ENCODE measurements around the gene PGAP6.

Gene PGAP6

DNA sequence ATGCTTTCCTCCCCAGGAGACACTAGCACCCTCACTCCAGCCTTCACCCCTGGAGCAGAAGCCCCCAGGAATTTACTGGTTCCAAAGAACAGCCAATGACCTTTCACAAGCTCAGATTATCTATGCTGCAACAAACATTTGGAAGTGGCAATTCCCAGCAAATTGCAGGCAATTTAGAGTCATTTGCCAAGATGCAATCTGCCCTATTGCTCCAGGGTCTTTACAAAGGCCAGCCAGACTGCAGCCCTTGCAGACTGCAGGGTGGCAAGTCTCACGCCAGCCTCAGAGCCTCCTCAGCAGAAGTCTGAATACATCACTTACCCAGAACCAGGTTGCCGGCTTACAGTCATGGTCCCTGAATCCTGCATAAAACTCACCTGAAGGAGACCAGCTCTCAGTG, 51.0 kb downstream of the PGAP6 start:
- H3K4me3 ChIP-seq (replicated peaks; ENCODE audit: low read depth, low read length) = no peak overlapping the region
- H3K27me3 ChIP-seq (replicated peaks; ENCODE audit: control insufficient read depth, insufficient read depth, low read length) = no peaks in the 10 kb centered on the region
- H3K36me3 ChIP-seq (ENCODE audit: control insufficient read depth, insufficient read depth, low read length) = no peaks in the 10 kb centered on the region
- TF ChIP-seq, protein P1, sequence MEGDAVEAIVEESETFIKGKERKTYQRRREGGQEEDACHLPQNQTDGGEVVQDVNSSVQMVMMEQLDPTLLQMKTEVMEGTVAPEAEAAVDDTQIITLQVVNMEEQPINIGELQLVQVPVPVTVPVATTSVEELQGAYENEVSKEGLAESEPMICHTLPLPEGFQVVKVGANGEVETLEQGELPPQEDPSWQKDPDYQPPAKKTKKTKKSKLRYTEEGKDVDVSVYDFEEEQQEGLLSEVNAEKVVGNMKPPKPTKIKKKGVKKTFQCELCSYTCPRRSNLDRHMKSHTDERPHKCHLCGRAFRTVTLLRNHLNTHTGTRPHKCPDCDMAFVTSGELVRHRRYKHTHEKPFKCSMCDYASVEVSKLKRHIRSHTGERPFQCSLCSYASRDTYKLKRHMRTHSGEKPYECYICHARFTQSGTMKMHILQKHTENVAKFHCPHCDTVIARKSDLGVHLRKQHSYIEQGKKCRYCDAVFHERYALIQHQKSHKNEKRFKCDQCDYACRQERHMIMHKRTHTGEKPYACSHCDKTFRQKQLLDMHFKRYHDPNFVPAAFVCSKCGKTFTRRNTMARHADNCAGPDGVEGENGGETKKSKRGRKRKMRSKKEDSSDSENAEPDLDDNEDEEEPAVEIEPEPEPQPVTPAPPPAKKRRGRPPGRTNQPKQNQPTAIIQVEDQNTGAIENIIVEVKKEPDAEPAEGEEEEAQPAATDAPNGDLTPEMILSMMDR (IDR thresholded peaks at IDR 0.05; ENCODE audit: insufficient read depth, low read length, poor library complexity, severe bottlenecking) = no peak
- no peak for DNase-seq (ENCODE audit: extremely low read depth, insufficient read length)

DNA sequence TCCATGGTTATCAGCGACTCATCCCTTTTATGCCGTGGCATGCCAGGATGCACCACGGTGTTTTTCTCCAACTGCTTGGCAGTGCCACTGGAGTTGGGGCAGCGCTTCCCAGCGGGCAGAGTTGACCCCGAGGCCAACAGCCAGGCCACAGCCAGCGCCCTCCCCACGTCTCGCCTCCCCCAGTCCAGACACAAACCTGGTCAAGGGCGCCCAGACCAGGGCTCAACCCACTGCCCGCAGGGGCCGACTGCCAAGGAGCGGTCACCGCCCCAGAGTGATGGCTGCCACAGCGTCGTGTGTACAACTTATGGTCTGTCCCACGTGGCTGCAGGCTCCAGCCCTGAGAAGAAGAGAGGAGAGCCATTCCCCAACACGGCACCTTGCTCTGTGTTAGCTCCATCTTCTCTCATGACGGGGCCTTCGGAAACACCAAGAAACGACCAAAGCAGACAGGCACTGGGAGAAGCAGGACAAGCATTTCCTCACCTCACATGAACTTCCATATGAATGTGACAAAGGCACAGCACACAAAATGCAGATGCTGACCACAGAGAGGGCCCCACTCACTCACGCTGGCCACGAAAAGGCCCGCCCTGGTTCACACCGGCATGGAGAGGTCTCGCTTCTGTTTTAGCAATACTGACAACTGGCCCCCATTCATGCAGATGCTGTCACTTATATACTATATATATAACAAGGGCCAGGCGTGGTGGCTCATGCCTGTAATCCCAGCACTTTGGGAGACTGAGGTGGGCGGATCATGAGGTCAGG, 56.2 kb downstream of the PGAP6 start:
- TF ChIP-seq, protein P1 (IDR thresholded peaks at IDR 0.05; ENCODE audit: insufficient read depth, low read length, poor library complexity, severe bottlenecking) = no peak
- Histone ChIP-seq H3K4me3 (replicated peaks; ENCODE audit: low read depth, low read length) (peak overlapping the region; percentile 45), H3K36me3 (ENCODE audit: control insufficient read depth, insufficient read depth, low read length) (no peaks in the 10 kb centered on the region; the same call in 1 of the 2 replicates), H3K27me3 (replicated peaks; ENCODE audit: control insufficient read depth, insufficient read depth, low read length) (no peaks in the 10 kb centered on the region)
- no peak for DNase-seq (ENCODE audit: extremely low read depth, insufficient read length)

DNA sequence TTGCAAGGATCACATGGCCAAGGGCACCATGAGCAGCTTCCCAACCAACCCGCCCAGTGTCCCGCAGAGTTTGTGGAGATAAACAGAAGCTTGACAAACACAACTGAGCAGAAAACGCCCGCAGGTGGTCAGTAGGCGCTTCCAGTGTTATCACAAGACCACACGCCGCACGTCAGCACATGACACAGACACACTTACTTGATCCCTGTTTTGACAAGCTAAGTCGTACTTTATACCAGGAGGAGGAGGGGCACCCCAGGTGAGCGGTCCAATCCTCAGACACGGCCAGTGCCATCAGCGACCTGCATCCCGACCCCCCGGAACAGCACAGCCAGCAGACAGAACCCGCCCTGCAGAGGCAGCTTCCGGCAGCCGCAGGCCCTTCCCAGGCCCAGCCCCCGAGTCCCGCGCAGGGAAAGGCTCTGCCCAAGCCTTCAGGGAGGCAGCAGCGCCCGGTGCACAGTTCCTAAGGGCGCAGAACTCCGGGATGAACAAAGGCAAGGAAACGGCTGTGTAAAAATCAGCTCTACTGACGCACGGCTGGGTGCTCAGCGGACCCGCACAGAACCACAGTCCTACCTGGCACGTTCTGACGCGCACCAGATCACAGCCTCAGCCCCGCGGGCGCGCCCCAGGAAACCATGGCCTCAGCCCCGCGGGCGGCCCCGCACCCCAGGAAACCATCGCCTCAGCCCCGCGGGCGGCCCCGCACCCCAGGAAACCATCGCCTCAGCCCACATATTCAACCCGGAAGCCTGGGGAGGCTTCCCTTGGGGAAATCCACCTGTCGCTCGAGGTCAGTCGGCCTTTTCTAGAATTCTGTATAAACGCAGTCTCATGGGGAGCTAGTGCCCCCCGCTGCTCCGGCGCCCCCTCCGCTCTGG, 57.1 kb downstream of the PGAP6 start:
- Histone ChIP-seq H3K27me3 (replicated peaks; ENCODE audit: control insufficient read depth, insufficient read depth, low read length) (no peaks in the 10 kb centered on the region), H3K4me3 (replicated peaks; ENCODE audit: low read depth, low read length) (peak overlapping the region; percentile 45), H3K36me3 (ENCODE audit: control insufficient read depth, insufficient read depth, low read length) (no peaks in the 10 kb centered on the region; the same call in 1 of the 2 replicates)
- peak; percentile 74 for DNase-seq (ENCODE audit: extremely low read depth, insufficient read length)
- TF ChIP-seq, protein P1 (IDR thresholded peaks at IDR 0.05; ENCODE audit: insufficient read depth, low read length, poor library complexity, severe bottlenecking) = no peak

DNA sequence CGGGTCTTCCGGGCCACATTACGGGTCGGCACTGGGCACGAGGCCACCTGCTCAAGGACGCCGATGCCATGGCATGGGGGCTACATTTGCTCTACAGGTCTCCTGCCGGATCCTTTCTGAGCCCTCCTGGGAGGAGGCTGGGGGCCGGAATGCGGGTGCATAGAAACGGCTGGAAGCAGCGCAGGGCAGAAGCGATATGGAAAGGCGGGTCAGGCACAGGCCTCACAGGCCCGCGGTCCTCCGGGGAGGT, 57.7 kb downstream of the PGAP6 start:
- Histone ChIP-seq H3K27me3 (replicated peaks; ENCODE audit: control insufficient read depth, insufficient read depth, low read length) (no peaks in the 10 kb centered on the region), H3K4me3 (replicated peaks; ENCODE audit: low read depth, low read length) (no peak overlapping the region), H3K36me3 (ENCODE audit: control insufficient read depth, insufficient read depth, low read length) (peaks cover 2% of the 10 kb centered on the region; the same call in 1 of the 2 replicates)
- no peak for DNase-seq (ENCODE audit: extremely low read depth, insufficient read length)
- TF ChIP-seq, protein P1 (IDR thresholded peaks at IDR 0.05; ENCODE audit: insufficient read depth, low read length, poor library complexity, severe bottlenecking) = no peak

DNA sequence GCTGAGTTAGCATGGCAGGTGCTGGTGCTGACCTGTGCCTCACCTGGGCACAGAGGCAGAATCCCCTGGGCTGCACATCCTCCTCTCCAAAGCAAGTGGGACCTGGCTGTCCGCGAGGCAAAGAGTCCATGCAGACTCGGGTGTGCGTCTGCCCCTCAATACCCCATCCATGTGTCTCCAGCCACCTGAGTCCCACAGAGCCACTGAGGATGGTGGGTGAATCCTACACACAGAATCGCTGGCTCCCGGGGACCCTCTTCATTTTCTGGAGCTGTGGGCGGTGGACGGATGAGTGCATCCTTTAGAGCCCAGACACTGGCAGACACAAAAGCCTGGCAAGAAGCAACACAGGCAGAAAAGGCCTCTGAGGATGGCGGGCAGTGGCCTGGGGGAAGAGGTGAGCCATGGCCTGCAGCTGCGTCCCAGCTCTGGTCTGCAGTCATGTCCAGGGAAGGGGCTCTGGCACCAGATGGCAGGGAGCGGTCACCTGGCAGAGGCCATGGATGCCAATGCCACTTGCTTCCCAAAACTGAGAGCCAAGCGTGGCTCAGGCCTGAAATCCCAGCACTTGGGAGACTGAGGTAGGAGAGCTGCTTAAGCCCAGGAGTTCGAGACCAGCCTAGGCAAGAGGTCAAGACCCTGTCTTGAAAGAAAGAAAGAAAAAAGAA, 59.2 kb downstream of the PGAP6 start:
- Histone ChIP-seq H3K4me3 (replicated peaks; ENCODE audit: low read depth, low read length) (no peak overlapping the region), H3K27me3 (replicated peaks; ENCODE audit: control insufficient read depth, insufficient read depth, low read length) (no peaks in the 10 kb centered on the region), H3K36me3 (ENCODE audit: control insufficient read depth, insufficient read depth, low read length) (peaks cover 5% of the 10 kb centered on the region)
- DNase-seq (ENCODE audit: extremely low read depth, insufficient read length) = no peak
- TF ChIP-seq, protein P1 (IDR thresholded peaks at IDR 0.05; ENCODE audit: insufficient read depth, low read length, poor library complexity, severe bottlenecking) = no peak
